Caki2 (cell line): Measurements from ENCODE around the gene IGFBP2. TPM values are rescaled to one million over a fixed set of nuclear protein-coding genes. Genes with fewer than 3 reads are reported as not detected.

Experiments
- DNase-seq: peaks from one replicate; pipeline ENCODE4 v3.0.0-alpha.2; 2015; ENCODE audit warnings: low read depth
- in situ Hi-C: cut with HindIII; loops from 2 replicates; pipeline ENCODE4 v1.10.0; 2016; ENCODE audit warnings: low sequenced_read_pairs, low pct_unique_long_range_greater_than_20kb, mixed read lengths
- total RNA-seq: library from RNA; depleted of rRNA; stranded (reverse); fragments of >200 nt; shearing (Covaris generic); gene quantifications from 2 replicates; pipeline ENCODE4 v1.2.3, GENCODE V29; 2014; ENCODE audit warnings: low replicate concordance

Gene IGFBP2
- total RNA-seq, 1 experiment from 2014 or later, result 110 TPM

GRCh38 chr2:216634370-216635148 lies 1.3 kb downstream of the IGFBP2 start:
- no peak for DNase-seq
- in situ Hi-C loops, result no loop called here

- in situ Hi-C loops, result no loop called here
- DNase-seq, result no peak
Measured at GRCh38 chr2:216635171-216635570, 2.0 kb downstream of the IGFBP2 start.

- in situ Hi-C loops, result no loop called here
- DNase-seq, result no peak
Measured at GRCh38 chr2:216635701-216636550, 2.7 kb downstream of the IGFBP2 start.

DNA sequence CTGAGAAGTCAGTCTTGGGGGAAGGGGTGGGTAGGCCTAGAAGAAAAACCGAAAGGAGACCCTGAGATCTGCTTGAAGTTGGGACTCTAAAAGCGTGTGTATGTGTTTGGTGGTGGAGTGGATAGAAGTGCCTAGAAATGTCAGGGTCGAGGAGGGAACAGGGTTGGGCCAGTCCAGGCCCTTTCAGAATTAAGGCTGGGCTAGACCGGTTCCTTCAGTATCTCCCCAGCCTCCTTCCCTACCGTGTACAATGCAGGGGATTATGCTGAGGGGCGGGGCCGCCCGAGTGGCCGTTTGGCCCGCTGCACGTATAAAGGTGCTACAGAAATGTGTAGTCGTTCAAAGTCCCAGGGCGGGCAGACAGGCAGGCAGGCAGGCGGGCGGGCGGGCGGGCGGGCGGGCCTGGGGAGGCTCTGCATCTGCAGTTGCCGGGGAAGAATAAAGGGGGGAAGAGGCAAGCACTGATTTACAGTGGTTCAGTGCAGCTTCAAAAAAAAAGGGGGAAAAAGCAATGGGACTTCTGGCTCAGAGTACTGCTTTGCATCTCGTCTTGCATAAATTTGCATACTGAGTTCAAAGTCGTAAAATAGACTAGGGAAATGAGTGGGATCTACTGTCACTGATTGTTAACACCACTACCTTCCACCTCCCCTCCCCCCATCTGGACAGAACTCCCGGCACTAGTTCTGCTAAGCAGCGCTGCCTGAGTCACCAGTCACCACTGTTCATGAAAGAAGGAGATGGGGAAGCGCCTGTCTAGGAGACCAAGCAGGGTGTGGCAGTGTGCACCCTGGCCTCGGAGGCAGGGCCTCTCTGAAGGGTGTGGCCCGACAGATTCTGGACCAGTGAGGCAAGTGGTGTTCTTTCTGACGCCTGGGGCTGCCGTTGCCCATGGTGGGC lies 3.6 kb downstream of the IGFBP2 start:
- in situ Hi-C loops, result no loop called here
- peak; percentile 60 for DNase-seq

DNA sequence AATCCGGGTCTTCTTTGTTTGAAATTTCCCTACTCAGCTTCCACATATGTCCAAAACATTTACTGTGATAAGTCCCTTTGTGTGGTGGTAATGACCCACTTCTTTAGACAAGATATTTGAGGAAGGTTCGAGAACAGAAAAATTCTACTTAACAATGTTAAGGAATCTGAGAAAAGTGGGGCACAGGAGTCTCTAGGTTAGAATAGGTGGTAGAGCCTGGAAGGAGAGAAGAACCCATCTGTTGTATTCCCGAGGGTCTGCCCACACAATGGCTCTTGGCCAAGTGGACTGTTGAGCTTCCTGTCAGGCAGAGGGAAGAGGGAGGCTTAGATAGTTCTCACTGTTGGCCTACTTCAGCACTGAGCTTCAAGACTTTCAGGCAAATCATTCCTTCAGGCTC lies 4.3 kb downstream of the IGFBP2 start:
- in situ Hi-C loops, result no loop called here
- DNase-seq, result no peak

- DNase-seq, result no peak
- in situ Hi-C loops, result no loop called here
Measured at GRCh38 chr2:216643986-216644659, 10.9 kb downstream of the IGFBP2 start.

- in situ Hi-C loops, result no loop called here
- DNase-seq, result no peak
Measured at GRCh38 chr2:216644842-216645635, 11.8 kb downstream of the IGFBP2 start.

GRCh38 chr2:216645636-216645950 lies 12.4 kb downstream of the IGFBP2 start:
- in situ Hi-C loops, result no loop called here
- no peak for DNase-seq

DNA sequence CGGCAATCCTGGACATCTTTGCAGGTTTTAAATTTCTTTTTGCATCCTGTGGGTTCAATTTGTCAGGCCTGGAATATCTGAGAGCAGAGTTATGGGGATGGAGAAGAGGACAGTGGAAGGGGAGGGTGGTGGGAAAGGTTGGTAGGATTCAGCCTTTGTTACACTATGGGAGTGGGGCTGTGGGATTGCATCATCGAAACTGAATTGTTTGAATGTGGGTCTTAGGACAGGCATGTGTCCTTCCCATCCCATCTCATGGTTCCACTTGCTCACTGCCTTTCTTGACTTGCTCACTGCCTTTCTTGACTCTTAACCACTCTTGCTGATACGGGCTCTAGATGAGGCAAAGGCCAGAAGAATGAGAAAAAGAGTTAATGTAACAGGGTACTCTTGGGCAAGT lies 12.9 kb downstream of the IGFBP2 start:
- DNase-seq, result no peak
- in situ Hi-C loops, result no loop called here

DNA sequence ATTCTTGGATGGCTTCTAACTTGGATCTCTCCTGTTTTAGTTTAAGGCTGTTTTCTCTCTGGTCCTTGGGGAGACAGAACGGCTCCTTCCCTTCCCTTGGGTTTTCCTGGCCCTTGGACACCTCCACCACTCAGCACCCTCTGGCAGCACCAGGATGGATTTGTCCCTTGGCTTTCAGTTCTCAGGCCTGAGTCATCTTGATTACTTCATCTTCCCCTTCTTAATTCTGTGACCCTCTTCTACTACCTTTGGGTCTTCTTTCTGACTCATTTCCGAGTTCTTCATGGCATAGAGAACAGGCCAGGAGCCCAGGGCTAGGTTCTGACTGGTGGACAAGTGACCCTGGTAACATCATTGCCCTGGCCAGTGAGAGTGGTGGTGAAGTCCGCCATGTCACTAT lies 14.9 kb downstream of the IGFBP2 start:
- in situ Hi-C loops, result no loop called here
- no peak for DNase-seq

DNA sequence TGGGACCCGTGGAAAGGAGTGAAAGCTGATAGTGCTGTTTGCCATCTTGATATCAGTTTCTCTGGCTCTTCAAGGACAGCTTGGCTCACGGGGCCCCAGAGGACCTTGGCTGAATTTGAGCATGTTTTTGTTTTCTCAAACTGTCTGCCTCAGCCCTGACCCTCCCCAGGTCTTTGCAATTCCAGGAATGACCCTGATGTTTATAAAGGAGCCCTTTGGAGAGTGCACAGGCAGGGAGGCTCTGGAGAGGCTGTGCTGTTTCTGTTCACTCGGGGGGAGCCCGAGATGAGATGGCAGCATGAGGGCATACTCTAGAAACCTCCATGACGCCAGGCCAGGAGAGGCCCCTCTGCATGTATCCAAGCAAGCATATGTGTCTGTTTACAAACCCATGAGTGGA lies 16.4 kb downstream of the IGFBP2 start:
- in situ Hi-C loops, result no loop called here
- DNase-seq, result no peak

GRCh38 chr2:216650626-216651257 lies 17.5 kb downstream of the IGFBP2 start:
- in situ Hi-C loops, result no loop called here
- no peak for DNase-seq

DNA sequence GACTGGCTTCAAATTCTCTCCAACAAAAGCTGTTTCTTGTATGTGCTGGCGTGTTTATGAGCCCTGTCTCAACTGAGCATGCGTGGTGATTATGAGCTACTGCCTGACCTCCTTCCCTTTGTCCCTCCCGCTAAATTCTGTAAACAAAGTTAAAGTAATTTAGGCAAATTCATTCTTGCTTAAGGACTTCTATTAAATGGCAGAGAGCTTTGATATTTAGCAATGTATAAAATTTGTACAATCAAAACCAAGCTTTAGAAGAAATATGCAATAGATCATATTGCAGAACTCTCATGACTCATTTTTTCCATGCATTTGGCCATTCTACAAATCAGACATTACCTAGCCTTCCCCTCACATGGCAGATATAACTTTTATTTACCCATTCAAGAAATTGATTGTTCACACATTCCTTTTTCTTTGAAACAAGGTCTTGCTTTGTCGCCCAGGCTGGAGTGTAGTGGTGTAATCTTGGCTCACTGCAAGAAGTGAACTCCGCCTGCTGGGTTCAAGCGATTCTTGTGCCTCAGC lies 18.2 kb downstream of the IGFBP2 start:
- DNase-seq, result no peak

DNA sequence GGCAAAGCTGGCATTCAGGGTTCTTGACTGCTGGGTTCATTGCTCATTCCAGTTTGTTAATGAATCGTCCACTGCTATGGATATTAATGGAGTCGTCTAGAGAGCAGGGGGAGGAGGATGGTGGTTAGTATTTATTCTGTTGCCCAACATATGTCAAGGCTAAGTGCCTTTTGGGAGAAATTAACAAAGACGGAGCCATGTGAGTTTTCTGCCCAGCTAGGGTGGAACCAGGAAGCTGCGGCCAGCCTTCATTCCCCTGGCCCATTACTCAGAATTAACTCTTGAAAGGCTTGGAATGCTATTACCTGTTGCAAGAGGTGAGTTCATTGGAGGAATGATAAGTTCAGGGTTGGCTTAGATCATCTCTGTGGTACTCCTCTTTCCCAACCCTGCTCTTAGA lies 19.3 kb downstream of the IGFBP2 start:
- no peak for DNase-seq
- in situ Hi-C loops, result no loop called here

More for the DNA sequence above, 18.2 kb downstream of the IGFBP2 start:
- in situ Hi-C loops, result no loop called here

DNA sequence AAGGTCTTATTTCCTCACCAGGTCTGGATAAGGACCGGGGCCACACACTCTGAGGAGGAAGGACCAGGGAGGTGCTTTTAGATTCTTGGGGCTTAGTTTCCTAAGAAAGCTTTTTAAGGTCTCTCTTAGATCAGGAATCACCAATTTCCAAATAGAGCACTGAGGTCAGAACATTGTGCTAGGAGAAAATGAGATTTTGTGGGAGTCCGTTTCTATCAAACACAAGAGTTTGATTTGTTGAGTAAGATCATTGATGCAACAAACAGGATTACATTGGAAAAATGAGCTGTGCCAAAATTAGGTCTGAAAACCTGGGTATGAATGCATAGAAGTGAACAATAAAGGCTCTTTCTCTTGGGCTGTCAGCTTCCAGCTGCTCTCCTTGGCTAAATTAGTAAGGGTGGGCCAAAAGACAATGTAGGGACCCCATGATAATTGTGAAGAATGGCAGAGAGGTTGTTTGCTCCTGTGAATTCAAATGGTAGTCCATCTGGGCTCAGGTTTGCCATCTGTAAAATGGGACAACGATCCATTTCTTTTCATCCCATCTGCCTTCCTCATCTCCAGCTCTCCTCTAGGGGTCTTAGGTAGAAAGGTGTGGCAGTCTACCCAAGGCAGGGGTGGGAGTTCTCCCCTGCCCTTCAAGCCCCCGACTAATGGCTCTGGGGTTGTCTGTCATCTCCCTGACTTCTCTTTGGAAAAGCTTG lies 20.0 kb downstream of the IGFBP2 start:
- in situ Hi-C loops, result no loop called here
- DNase-seq, result no peak

DNA sequence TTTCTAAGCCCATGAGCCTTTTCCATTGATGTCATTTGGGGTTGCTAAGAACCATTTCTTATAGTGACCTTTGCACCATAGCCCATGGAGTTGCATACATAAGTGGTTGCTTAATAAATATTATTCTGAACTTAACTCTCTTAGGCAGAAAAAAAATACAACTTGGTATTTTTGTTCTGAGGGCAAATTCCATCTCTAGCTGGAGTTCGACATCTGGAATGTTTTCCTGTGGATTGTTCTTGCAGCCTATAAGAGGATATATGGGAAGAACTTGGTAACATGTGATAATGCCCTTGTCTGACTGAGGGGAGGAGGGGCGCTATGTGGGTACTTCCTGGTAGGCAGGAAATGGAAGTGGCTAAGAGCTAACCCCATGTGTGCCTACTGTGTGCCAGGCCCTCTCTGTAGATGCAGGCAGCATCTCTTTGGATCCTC lies 20.7 kb downstream of the IGFBP2 start:
- in situ Hi-C loops, result no loop called here
- DNase-seq, result no peak
